Ectodermal cell (in vitro differentiated cells): ENCODE data around the gene INTS4.
"Not testable (repeated sequence)": the region's sequence is repeated elsewhere in the genome, so short reads cannot be mapped to it uniquely, and the experiment has no call there.

Experiments used
- H3K27ac ChIP-seq: 2 replicates; pipeline ENCODE4 v1.7.0; 2013; ENCODE audit warnings: mild to moderate bottlenecking, low read depth, low read length; ENCODE audit not compliant: insufficient read depth, poor library complexity, severe bottlenecking
- H3K27me3 ChIP-seq: 2 replicates; pipeline ENCODE4 v1.7.0; 2013; ENCODE audit warnings: mild to moderate bottlenecking, low read length; ENCODE audit not compliant: insufficient read depth, control insufficient read depth, poor library complexity, severe bottlenecking
- H3K36me3 ChIP-seq: one replicate; pipeline ENCODE4 v1.7.0; 2013; ENCODE audit warnings: low read length; ENCODE audit not compliant: control insufficient read depth, insufficient read depth
- H3K4me1 ChIP-seq: one replicate; pipeline ENCODE4 v1.7.0; 2013; ENCODE audit warnings: low read length; ENCODE audit not compliant: control insufficient read depth, insufficient read depth
- H3K4me3 ChIP-seq: 2 replicates; pipeline ENCODE4 v1.7.0; 2013; ENCODE audit warnings: low read depth, low read length, control low read depth; ENCODE audit not compliant: insufficient read depth
- H3K9me3 ChIP-seq: 2 replicates; pipeline ENCODE4 v1.7.0; 2013; ENCODE audit warnings: mild to moderate bottlenecking, low read length, moderate library complexity; ENCODE audit not compliant: control insufficient read depth
- WGBS, 2 experiments: methylation state at CpG; one replicate each; pipeline ENCODE4 v1.1.7; 2013; ENCODE audit warnings: missing lambda C conversion rate in 2 of 2; 5-methylcytosine and 5-hydroxymethylcytosine counted together

INTS4 gene

DNA sequence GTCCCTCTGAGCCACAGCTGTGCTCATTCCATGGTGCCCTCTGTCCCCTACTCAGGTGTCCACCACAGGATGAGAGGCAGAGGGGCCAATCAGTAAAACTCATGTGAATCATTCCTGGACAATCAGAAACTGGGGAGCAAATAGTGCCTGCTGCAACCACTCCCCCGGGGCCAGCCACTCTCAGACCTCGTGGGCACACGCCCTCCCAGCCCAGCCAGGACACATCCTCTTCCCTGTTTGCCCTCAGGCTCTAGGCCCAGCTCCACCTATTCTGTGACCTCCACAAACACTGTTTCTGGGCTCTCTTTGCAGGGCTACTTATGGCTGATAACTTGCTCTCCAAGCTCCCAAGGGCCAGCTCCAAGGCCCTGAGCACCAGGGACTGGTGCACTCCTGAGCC is 42.6 kb upstream of the INTS4 start:
- Histone ChIP-seq H3K27me3 (no peaks in the 10 kb centered on the region), H3K4me3 (no peak overlapping the region), H3K27ac (no peak overlapping the region), H3K9me3 (no peaks in the 10 kb centered on the region), H3K4me1 (no peaks in the 10 kb centered on the region), H3K36me3 (no peaks in the 10 kb centered on the region)
- 91 to 93% methylated on average over 3 of the region's 3 CpGs for WGBS, 2 experiments

DNA sequence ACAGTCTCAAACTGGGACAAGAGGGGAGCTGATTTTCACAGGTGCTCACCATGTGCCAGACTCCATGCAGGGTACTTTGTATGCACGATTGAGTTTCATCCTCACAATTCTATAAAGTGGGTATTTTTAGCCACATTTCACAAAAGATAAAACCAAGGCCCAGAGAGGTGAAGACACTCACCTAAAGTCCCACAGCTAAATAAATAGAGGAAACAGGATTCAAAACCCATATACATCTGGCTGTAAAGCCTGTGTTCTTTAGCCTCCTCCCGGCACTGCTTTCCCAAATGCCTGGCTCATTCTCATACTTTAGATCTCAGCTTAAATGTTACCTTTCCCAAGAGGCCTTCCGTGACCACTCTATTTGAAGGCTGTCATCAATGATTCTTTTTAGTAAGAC is 41.8 kb upstream of the INTS4 start:
- H3K4me1 ChIP-seq, result no peaks in the 10 kb centered on the region
- H3K9me3 ChIP-seq, result no peaks in the 10 kb centered on the region
- H3K36me3 ChIP-seq, result no peaks in the 10 kb centered on the region
- WGBS, 2 experiments, result 90 to 92% methylated on average over 3 of the region's 3 CpGs
- H3K27me3 ChIP-seq, result no peaks in the 10 kb centered on the region
- H3K27ac ChIP-seq, result no peak overlapping the region
- no peak overlapping the region for H3K4me3 ChIP-seq

DNA sequence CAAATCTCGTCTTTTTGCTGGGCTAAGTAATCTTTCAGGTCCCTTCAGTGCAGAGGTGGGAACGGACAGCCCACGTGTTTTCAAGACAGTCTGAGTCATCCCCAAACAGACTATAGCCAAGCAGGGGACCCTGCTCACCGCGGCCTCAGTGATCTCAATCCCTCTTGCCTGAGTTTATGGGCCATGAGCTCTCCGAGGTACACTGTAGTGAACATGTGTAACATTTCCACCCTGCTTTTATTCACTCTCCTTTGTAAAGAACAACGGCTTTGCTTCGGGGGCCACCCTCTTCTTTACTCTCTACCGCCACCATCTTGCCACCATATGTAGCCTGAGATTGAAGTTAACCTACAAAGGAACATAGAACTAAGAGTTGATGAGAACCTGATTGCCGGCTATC is 40.2 kb upstream of the INTS4 start:
- Histone ChIP-seq H3K27ac (no peak overlapping the region), H3K36me3 (no peaks in the 10 kb centered on the region), H3K9me3 (no peaks in the 10 kb centered on the region), H3K4me3 (no peak overlapping the region), H3K4me1 (peaks cover 6% of the 10 kb centered on the region), H3K27me3 (no peaks in the 10 kb centered on the region)
- 75 to 78% methylated on average over 10 of the region's 10 CpGs for WGBS, 2 experiments

DNA sequence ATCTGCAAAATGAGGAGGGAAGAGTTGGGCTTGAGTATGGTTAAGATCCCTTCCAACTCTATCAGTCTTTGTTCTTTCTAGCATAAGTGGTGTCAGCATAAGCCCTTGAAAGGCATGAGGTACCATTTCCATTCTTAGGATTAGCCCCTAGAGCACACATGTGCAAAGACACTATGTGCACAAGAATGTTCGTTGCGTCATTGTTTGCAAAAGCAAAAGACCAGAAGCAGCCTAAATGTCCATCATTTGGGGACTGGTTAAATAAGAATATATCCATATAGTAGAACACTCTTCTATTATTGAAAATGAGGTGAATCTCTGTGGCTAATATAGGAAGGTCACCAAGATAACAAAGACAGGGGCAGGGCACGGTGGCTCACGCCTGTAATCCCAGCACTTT is 38.6 kb upstream of the INTS4 start:
- 60 to 67% methylated on average over 4 of the region's 4 CpGs for WGBS, 2 experiments
- Histone ChIP-seq H3K27me3 (no peaks in the 10 kb centered on the region), H3K36me3 (no peaks in the 10 kb centered on the region), H3K4me1 (peaks cover 6% of the 10 kb centered on the region), H3K9me3 (no peaks in the 10 kb centered on the region), H3K27ac (no peak overlapping the region), H3K4me3 (no peak overlapping the region)

DNA sequence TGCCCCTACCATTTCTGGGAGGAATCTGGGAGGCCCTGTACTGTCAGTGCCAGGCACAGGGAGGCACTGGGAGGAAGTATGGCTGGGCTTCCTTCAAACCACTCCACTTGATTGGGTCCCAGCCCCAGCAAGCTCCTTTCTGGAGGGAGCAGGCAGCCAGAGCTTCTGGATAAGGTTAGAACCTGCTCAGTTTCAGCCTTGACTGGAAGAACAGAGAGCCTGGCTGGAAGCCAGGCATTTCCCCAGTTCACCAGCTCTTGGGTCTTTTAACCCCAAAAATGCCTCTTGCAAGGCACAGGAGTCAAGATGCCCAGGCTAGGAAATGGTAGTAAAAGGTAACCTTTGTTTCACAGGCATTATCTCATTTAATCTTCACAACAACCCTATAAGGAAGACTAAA is 37.6 kb upstream of the INTS4 start:
- Histone ChIP-seq H3K36me3 (no peaks in the 10 kb centered on the region), H3K27me3 (no peaks in the 10 kb centered on the region), H3K9me3 (no peaks in the 10 kb centered on the region), H3K4me1 (peaks cover 6% of the 10 kb centered on the region), H3K4me3 (no peak overlapping the region), H3K27ac (no peak overlapping the region)

GRCh38 chr11:78031629-78032028 is 37.2 kb upstream of the INTS4 start:
- WGBS, 2 experiments, result 82 to 83% methylated on average over 3 of the region's 3 CpGs
- H3K4me1 ChIP-seq, result peaks cover 6% of the 10 kb centered on the region
- no peaks in the 10 kb centered on the region for H3K36me3 ChIP-seq
- no peak overlapping the region for H3K4me3 ChIP-seq
- H3K27me3 ChIP-seq, result no peaks in the 10 kb centered on the region
- H3K9me3 ChIP-seq, result no peaks in the 10 kb centered on the region
- no peak overlapping the region for H3K27ac ChIP-seq

DNA sequence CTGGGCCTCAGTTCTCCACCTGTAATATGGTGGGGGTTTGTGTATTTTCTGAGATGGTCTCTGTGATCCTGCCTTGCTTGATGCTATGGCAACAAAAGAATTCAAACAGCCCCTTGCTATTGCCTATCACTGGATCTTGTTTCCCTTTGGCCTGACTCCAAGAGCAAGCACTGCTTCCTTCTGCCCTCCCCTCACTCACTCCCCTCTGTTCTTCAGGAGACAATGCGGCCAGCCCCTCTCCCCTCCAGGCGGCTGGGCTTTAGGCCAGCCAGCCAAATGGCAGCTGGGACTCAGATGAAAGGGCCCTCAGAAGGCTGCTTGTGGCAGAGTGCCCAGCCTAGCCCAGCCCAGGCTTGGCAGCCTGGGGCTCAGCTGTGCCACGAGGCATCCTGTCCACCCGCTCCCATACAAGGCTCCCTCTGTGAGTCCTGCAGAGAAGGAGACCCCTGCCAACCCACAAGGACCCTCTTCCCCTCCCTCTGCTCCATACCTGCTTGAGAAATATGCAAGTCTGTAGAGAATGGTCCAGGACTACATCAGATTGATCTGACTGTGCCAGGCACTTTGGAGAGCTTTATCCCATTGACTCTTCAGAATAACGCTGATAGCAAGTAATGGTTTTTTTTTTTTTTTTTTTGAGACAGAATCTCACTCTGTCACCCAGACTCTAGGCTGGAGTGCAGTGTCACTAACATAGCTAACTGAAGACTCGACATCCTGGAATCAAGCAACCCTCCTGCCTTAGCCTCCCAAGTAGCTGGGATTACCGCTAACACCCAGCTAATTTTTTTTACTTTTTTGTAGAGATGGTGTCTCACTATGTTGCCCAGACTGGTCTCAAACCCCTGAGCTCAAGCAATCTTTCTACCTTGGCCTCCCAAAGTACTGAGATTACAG is 36.2 kb upstream of the INTS4 start:
- H3K27me3 ChIP-seq, result no peaks in the 10 kb centered on the region
- H3K4me3 ChIP-seq, result no peak overlapping the region
- H3K27ac ChIP-seq, result no peak overlapping the region
- H3K36me3 ChIP-seq, result no peaks in the 10 kb centered on the region
- no peaks in the 10 kb centered on the region for H3K9me3 ChIP-seq
- H3K4me1 ChIP-seq, result peaks cover 6% of the 10 kb centered on the region
- WGBS, 2 experiments, result 63 to 67% methylated on average over 7 of the region's 7 CpGs

DNA sequence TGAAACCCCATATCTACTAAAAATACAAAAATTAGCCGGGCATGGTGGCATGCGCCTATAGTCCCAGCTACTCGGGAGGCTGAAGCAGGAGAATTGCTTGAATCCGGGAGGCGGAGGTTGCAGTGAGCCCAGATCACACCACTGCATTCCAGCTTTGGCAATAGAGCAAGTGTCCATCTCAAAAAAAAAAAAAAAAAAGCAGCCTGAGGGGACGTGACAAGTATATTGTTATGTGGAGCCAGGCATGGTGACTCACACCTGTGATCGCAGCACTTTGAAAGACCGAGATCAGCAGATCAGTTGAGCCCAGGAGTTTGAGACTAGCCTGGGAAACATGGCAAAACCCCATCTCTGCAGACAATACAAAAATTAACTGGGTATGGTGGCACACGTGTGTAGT is 34.0 kb upstream of the INTS4 start:
- H3K27ac ChIP-seq, H3K9me3 ChIP-seq, H3K36me3 ChIP-seq, H3K27me3 ChIP-seq, H3K4me3 ChIP-seq, H3K4me1 ChIP-seq: not testable (repeated sequence)
- 88 to 91% methylated on average over 9 of the region's 9 CpGs for WGBS, 2 experiments

- no peaks in the 10 kb centered on the region for H3K36me3 ChIP-seq
- no peak overlapping the region for H3K4me3 ChIP-seq
- no peaks in the 10 kb centered on the region for H3K9me3 ChIP-seq
- H3K27ac ChIP-seq, result no peak overlapping the region
- WGBS, 2 experiments, result 96 to 100% methylated on average over 1 of the region's 2 CpGs
- no peaks in the 10 kb centered on the region for H3K27me3 ChIP-seq
- H3K4me1 ChIP-seq, result peaks cover 6% of the 10 kb centered on the region
Measured at GRCh38 chr11:78027759-78028158, 33.3 kb upstream of the INTS4 start.

DNA sequence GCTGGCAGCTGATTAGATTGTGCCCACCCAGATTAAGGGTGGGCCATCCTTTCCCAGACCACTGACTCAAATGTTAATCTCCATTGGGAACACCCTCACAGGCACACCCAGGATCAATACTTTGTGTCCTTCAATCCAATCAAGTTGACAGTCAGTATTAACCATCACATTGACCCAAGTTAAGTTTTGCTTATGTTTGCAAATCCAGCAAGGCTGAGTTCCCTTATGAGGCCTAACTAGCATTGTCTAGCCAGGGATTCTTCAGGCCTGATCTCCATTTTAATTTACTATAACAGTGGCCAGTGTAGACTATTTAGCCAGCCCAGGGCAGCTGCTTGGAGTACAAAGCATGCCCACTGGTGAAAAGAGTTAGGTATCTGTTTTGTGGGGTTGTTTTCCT is 30.9 kb upstream of the INTS4 start:
- H3K36me3 ChIP-seq, result no peaks in the 10 kb centered on the region
- no peak overlapping the region for H3K27ac ChIP-seq
- no peaks in the 10 kb centered on the region for H3K27me3 ChIP-seq
- peaks cover 3% of the 10 kb centered on the region for H3K4me1 ChIP-seq
- H3K9me3 ChIP-seq, result no peaks in the 10 kb centered on the region
- H3K4me3 ChIP-seq, result no peak overlapping the region

DNA sequence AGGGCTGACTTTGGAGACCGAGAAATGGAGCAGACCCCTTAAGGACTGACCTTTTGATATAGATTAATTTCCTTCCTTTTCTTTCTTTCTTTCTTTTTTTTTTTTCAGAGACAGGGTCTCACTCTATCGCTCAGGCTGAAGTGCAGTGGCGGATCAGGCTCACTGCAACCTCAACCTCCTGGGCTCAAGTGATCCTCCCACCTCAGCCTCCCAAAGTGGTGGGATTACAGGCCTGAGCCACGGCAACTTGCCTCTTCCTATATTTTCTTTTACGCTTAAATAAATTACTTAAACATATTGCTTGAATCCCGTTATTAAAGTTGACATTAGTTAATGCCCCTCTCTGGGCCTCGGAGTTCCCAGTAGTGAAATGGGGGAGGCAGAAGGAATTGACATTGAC is 29.0 kb upstream of the INTS4 start:
- Histone ChIP-seq H3K4me3 (peak overlapping the region; percentile 26), H3K9me3 (no peaks in the 10 kb centered on the region), H3K4me1 (peaks cover 7% of the 10 kb centered on the region), H3K36me3 (no peaks in the 10 kb centered on the region), H3K27ac (no peak overlapping the region), H3K27me3 (no peaks in the 10 kb centered on the region)
- 74 to 78% methylated on average over 6 to 7 of the region's 7 CpGs for WGBS, 2 experiments
